Stimulated activated CD4-positive, alpha-beta T cell treated with anti-CD3 and anti-CD28 coated beads, TNF-alpha, amount 100 ng/mL, for 24 hours (primary cell): ENCODE data around the gene GPRC5D.
A peak's percentile ranks its signal among the peaks of the same experiment; 100 is the strongest.

Experiments
- DNase-seq, 3 experiments: peaks; one replicate each; pipeline ENCODE4 v3.0.0-alpha.2; 2020; ENCODE audit warnings: low read depth in 3 of 3

Gene GPRC5D

GRCh38 chr12:12952036-12952435 is at the start of gene GPRC5D:
GPRC5D (minus strand) TSS chr12:12952170; CDS start chr12:12950384, 1,786 bp downstream.
- DNase-seq = no peak

- no peak for DNase-seq
Observed at GRCh38 chr12:13001775-13002040, 49.7 kb upstream of the GPRC5D start.

GRCh38 chr12:13000925-13001774 is 49.2 kb upstream of the GPRC5D start:
- peak in 1 of 3 experiments; percentile 31 for DNase-seq

- peak in 1 of 3 experiments; percentile 25 for DNase-seq
Observed at GRCh38 chr12:13000616-13000924, 48.6 kb upstream of the GPRC5D start.

GRCh38 chr12:12999959-13000615 is 48.1 kb upstream of the GPRC5D start, which contains the start of gene HEBP1:
HEBP1 (minus strand) TSS chr12:13000265; CDS start chr12:13000114, 151 bp downstream.
- peak; percentile 90 to 95 (median 92) for DNase-seq

DNA sequence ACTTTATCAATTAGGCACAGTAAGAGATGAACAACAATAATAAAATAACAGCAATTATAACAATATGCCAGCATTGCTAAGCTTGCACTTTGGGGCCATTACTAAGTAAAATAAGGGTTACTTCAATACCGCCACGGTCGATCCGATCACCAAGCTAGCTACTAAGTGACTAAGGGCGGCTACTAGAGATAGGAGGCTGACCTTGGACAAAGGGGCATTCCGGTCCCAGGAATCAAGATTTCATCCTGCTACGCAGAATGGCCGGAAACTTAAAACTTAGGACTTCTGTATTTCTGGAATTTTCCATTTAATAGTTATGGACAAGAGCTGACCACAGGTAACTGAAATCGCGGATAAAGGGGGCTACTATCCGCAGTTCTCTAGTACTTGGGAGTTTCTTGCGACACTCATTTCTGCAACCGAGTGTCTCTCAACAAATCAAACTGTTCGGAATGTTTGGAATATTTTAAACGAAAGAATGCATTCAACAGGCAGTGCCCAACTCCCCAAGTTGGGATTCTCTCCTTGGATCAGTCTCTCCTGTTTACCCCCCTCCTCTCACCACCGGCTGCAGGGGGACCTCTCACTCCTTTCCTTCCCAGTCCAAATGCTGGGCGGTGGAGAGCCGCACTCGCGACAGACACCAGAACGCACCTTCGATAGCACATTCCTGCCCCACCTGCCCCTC is 47.4 kb upstream of the GPRC5D start:
- no peak for DNase-seq

- no peak for DNase-seq
Observed at GRCh38 chr12:12998248-12998647, 46.3 kb upstream of the GPRC5D start.

GRCh38 chr12:12997734-12998133 is 45.8 kb upstream of the GPRC5D start:
- no peak for DNase-seq

DNA sequence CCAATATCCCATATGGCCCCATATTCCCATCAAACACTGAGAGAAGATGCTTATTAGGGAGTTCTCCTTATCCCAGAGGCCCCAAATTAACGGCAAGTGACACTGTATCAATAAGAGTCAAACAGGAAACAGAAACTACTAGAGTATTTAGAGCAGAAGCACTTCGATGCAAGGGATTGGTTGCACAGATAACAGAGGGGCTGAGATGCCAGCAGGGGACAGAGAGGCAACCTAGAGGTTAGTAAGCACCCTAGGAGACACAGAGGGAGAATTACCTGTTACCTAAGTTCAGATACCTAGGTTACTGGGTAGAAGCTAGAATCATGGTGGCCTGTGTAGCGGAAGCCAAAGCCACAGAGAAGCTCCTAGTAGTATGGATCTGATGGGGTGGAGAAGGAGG is 45.2 kb upstream of the GPRC5D start:
- no peak for DNase-seq

DNA sequence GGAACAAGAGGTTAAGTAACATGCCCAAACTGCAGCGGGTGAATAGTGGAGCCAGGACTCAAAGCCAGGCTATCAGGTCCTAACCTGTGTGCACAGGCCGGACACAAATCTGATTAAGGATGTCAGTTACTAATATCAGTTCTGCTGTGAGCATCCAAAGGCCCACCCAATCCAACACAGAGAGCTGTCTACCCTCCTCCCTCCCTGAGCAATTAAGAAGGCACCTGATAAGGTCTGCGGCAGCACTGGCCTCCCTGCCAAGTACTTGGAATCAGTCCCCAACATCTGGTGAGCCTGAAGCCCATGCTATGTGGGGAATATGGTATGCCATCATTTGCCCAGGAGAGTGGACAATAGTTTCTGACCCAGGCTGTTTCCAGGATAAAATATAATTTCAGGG is 44.2 kb upstream of the GPRC5D start:
- DNase-seq = no peak

DNA sequence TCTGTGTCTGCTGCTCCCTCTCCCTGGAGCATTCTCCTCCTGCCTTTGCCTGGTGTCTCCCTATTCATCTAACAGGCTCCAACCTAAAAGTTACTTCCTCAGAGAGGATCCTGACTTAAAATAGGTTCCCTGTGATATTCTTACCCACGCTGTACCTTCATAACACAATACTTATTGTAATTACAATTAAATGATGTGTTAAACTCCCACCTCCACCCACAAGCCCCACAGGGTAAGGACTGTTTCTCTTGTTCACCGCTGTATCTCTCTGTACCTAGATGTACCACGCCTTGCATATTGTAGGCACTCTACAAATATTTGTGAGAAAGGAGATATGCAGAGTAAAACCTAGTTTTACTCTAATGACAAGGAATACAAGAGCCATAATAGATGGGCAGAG is 43.1 kb upstream of the GPRC5D start:
- no peak for DNase-seq

- DNase-seq = no peak
Observed at GRCh38 chr12:12993367-12993766, 41.4 kb upstream of the GPRC5D start.

DNA sequence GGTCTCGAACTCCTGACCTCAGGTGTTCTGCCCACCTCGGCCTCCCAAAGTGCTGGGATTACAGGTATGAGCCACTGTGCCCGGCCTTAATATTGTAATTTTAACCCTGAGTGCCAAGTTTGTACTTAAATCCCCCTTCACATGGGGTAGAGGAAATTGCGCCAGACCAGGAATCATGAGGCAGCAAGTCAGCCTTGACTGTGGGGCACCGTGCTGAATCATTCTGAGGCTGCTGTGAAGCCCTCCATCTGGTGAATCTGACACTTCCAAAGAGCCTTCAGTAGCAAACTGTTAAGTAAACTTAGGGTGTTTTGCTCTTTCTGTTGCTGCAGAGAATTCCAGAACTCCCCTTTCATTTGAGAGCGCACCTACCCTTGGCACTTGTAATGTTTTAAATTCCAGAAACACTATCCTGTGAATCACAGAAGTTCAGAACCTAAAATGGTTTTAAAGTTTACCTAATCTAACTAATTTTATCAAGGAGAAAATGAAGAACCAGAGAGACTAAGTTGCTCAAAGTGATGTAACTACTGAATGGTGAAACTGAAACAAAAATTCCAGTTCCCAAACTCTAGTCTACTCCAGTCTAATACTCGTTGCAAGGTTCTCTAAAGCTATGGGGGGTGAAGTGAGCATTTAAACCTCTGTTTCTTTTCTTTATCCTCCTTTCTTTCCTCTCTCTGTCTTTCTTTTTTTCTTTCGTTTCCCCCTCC is 40.6 kb upstream of the GPRC5D start:
- DNase-seq = no peak

DNA sequence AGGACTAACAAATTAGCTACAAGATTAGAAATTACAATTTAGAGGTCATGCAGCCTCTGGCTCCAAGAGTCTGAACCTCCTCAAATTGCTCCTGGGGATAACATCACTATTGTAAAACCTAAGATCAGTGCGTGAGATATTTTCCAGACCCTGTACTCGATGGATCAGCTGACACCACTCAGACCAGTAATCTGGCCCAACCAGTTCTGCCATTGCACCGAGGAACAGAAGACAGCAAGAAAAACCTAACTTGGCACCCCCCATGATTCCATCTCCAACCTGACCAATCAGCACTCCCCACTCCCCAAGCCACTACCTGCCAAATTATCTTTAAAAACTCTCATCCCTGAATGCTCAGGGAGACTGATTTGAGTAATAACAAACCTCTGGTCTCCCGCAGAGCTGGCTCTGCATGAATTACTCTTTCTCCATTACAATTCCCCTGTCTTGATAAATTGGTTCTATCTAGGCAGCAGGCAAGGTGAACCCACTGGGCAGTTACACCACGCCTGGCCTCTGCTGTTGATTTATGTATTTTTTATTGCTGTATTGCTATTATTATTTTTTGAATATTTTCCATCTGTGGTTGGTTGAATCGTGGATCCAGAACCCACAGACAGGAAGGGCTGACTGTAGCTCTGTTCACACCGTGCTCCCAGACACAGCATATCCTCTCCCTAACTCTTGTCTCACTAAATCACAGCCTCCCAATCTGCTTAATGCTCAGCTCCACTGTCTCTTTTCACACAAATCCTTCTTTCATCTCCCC is 38.9 kb upstream of the GPRC5D start:
- no peak for DNase-seq

GRCh38 chr12:12987421-12987820 is 35.5 kb upstream of the GPRC5D start:
- no peak for DNase-seq

DNA sequence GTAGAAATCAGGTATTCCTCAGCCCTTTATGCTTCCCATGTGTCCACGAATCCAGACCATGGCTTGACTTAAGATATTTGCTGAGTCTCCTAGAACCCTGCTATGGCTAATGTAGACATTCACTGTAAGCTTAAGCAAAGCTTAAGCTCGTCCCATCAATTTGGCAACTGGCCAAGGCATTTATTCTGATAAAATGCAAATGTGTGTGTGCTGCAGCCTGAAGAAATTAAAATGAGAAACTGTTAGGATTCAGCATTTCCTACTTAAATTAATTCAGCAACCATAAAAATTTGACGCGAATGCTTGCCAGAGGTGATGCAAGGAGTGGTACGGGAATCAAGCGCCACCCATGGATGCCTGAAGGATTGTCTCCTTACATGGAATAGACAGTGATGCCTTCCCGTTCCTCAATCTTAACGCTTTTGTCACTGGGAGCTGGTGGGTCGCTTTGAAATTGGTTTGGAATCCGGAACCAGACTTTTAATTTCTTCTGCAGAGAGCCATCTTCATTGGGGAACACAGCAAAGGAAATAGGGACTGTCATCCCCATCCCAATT is 34.9 kb upstream of the GPRC5D start:
- DNase-seq = no peak

DNA sequence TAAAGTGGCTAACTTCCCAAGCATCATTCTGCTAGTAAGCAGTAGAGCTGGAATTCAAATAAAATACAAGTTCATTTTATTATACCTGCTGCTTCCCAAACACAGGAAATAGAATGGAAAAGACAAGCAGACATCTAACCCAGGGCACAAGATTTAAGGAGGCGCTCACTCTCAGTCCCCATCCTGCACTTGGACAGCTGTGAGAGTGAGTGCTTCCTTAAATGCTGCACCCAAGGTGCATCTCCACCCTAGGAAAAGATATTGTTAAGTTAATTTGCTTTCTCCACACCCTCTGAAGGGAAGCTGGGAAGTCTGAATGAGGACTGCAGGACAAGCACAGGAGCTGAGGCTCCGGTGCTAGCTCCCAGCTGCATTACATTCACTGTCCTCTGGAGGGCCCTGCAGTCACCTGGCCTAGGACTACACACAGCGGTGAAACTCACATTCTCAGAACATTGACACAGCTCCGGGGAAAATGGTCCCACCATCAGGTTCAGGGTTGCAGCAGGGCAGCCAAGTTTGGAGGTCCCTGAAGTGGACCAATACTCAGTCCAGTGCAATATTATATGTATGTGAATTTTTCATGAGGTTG is 33.9 kb upstream of the GPRC5D start:
- no peak for DNase-seq

DNA sequence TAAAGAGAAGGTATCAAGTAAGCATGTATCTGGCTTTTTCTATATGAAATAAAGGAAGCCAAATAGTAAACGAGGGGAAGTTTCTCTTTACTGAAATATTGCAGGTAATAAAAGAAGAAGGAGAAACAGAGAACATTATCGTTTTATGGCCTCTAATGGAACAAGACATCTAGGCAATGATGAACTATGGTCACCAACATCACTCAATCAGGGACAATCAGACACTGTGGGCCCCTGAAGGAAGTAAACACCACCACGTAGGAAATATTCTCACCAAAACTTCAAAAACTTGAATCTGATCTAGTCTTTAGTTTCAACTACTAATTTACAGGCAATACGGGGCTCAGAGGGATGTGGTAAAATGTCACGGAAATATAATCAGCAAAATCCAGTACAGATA is 32.2 kb upstream of the GPRC5D start:
- DNase-seq = no peak

GRCh38 chr12:12983420-12984035 is 31.6 kb upstream of the GPRC5D start:
- DNase-seq = no peak

GRCh38 chr12:12982331-12982730 is 30.4 kb upstream of the GPRC5D start:
- no peak for DNase-seq
